Transverse colon (tissue), 4 donors: Measurements from ENCODE around the gene PRICKLE1. TPM values are rescaled to one million over a fixed set of nuclear protein-coding genes. Genes with fewer than 3 reads are reported as not detected.

Source experiments
- DNase-seq: peaks from one replicate; pipeline ENCODE4 v3.0.0-alpha.2; 2019
- H3K27ac ChIP-seq, 4 donors: fragments of 200-600 bp; sonication (generic); 2 replicates each; pipeline ENCODE4 v1.5.1; 2016 to 2018; ENCODE audit warnings: inconsistent platforms in 4 of 4
- H3K27me3 ChIP-seq: fragments of 200-600 bp; sonication (generic); 2 replicates; pipeline ENCODE4 v1.5.1; 2017; ENCODE audit warnings: inconsistent platforms
- H3K36me3 ChIP-seq, 4 donors: fragments of 200-600 bp; sonication (generic); 2 replicates each; pipeline ENCODE4 v1.5.1; 2017 to 2019; ENCODE audit warnings: inconsistent platforms in 4 of 4
- H3K4me1 ChIP-seq, 4 donors: fragments of 200-600 bp; sonication (generic); 2 replicates each; pipeline ENCODE4 v1.5.1; 2017 to 2020; ENCODE audit warnings: inconsistent platforms in 4 of 4
- H3K4me3 ChIP-seq, 4 donors: fragments of 200-600 bp; sonication (generic); 1 replicate in 1 of 4; 2 replicates in 3 of 4; pipeline versions ENCODE4 v1.5.1 to v1.6.1; 2017 to 2019; ENCODE audit warnings: inconsistent platforms in 4 of 4
- H3K9me3 ChIP-seq, 2 donors: fragments of 200-600 bp; sonication (generic); 2 replicates each; pipeline ENCODE4 v1.5.1; 2017 to 2019; ENCODE audit warnings: inconsistent platforms in 2 of 2
- CTCF ChIP-seq, 5 experiments: fragments of 200-600 bp in 3 of 5; fragments of 450-650 bp in 2 of 5; sonication (generic) in 3 of 5; IDR thresholded peaks; 1 replicate in 2 of 5; 2 replicates in 3 of 5; pipeline ENCODE4 v1.5.1; 2016 to 2017; ENCODE audit warnings: antibody characterized with exemption in 5 of 5, inconsistent platforms in 3 of 5, mild to moderate bottlenecking in 2 of 5, moderate library complexity in 1 of 5
- EP300 ChIP-seq: sonication (generic); formaldehyde crosslinking; IDR thresholded peaks from one replicate; pipeline ENCODE4 v1.6.1; 2017; ENCODE audit warnings: antibody characterized with exemption, low read depth
- POLR2A ChIP-seq: fragments of 450-650 bp; IDR thresholded peaks from one replicate; pipeline ENCODE4 v1.6.1; 2016; ENCODE audit warnings: antibody characterized with exemption, mild to moderate bottlenecking, moderate library complexity
- POLR2AphosphoS5 ChIP-seq, 3 donors: sonication (generic); formaldehyde crosslinking; IDR thresholded peaks; one replicate each; pipeline ENCODE4 v1.6.1; 2016; ENCODE audit warnings: antibody characterized with exemption in 3 of 3
- WGBS, 2 donors: methylation state at CpG; one replicate each; pipeline ENCODE4 v1.1.5; 2018; ENCODE audit warnings: low coverage in 1 of 2; 5-methylcytosine and 5-hydroxymethylcytosine counted together
- in situ Hi-C, 4 donors: fragments of 200-750 bp; cut with MboI; loops; one replicate each; pipeline versions ENCODE4 v1.15.0 to v1.15.1; 2017; ENCODE audit warnings: low sequenced_read_pairs in 3 of 4, low pct_ligation_motif_present in 1 of 4, low pct_unique_long_range_greater_than_20kb in 1 of 4
- intact Hi-C: fragments of 100-400 bp; cut with DNase I; formaldehyde crosslinking; loops from one replicate; pipeline ENCODE4 v1.15.1; 2023; ENCODE audit warnings: low total_unique reads
- total RNA-seq, 4 donors: library from RNA; depleted of rRNA; stranded (reverse); fragments of >200 nt; gene quantifications; one replicate each; pipeline ENCODE4 v1.1.0, GENCODE V29; 2016

Gene PRICKLE1
- total RNA-seq, 4 donors from 2014 or later = 1.2 to 6.4 (median 2.8) TPM

- no peaks in the 10 kb centered on the region for H3K9me3 ChIP-seq
- no peak overlapping the region for H3K27ac ChIP-seq
- no peaks in the 10 kb centered on the region for H3K36me3 ChIP-seq
- TF ChIP-seq POLR2AphosphoS5 (IDR thresholded peaks at IDR 0.05) (no peak), POLR2A (no peak), CTCF (IDR thresholded peaks at IDR 0.05) (no peak), EP300 (no peak)
- no peaks in the 10 kb centered on the region for H3K27me3 ChIP-seq
- H3K4me3 ChIP-seq = no peak overlapping the region
- intact Hi-C loops (no loop called here), in situ Hi-C loops (no loop called here)
- no peaks in the 10 kb centered on the region for H3K4me1 ChIP-seq
- WGBS, 2 donors = 86 to 88% methylated on average over 1 of the region's 1 CpG
- DNase-seq = no peak
Measured at GRCh38 chr12:42422785-42423184, 166.8 kb downstream of the PRICKLE1 start.

GRCh38 chr12:42421844-42422779, 167.4 kb downstream of the PRICKLE1 start:
- intact Hi-C loops (no loop called here), in situ Hi-C loops (no loop called here)
- Histone ChIP-seq H3K4me1 (no peaks in the 10 kb centered on the region), H3K9me3 (no peaks in the 10 kb centered on the region), H3K4me3 (no peak overlapping the region), H3K36me3 (no peaks in the 10 kb centered on the region), H3K27ac (no peak overlapping the region), H3K27me3 (no peaks in the 10 kb centered on the region)
- no peak for DNase-seq
- WGBS, 2 donors = 72 to 85% methylated on average over 3 of the region's 3 CpGs
- no peak for TF ChIP-seq POLR2AphosphoS5 (IDR thresholded peaks at IDR 0.05)
- TF ChIP-seq EP300 = no peak
- TF ChIP-seq CTCF (IDR thresholded peaks at IDR 0.05) = no peak
- no peak for TF ChIP-seq POLR2A

DNA sequence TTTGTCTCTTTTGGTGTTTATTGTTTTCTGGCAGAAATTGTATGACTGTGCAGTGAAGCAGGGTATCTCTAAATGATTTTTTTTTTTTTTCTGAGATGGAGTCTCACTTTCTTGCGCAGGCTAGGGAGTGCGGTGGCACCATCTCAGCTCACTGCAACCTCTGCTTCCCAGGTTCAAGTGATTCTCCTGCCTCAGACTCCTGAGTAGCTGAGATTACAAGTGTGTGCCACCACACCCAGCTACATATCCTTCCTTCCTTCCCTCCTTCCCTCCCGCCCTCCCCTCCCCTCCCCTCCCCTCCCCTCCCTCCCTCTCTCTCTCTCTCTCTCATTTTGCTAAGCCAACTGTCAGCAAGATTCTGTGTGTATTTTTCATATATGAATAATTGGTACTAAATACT, 169.2 kb downstream of the PRICKLE1 start:
- no peaks in the 10 kb centered on the region for H3K4me1 ChIP-seq
- intact Hi-C loops = no loop called here
- no peaks in the 10 kb centered on the region for H3K9me3 ChIP-seq
- no peak for DNase-seq
- H3K27ac ChIP-seq = no peak overlapping the region
- 84 to 100% methylated on average over 1 to 3 of the region's 3 CpGs for WGBS, 2 donors
- no peaks in the 10 kb centered on the region for H3K27me3 ChIP-seq
- no peak overlapping the region for H3K4me3 ChIP-seq
- H3K36me3 ChIP-seq = no peaks in the 10 kb centered on the region
- in situ Hi-C loops = no loop called here
- TF ChIP-seq POLR2AphosphoS5 (IDR thresholded peaks at IDR 0.05) = no peak
- TF ChIP-seq POLR2A = no peak
- no peak for TF ChIP-seq CTCF (IDR thresholded peaks at IDR 0.05)
- TF ChIP-seq EP300 = no peak

DNA sequence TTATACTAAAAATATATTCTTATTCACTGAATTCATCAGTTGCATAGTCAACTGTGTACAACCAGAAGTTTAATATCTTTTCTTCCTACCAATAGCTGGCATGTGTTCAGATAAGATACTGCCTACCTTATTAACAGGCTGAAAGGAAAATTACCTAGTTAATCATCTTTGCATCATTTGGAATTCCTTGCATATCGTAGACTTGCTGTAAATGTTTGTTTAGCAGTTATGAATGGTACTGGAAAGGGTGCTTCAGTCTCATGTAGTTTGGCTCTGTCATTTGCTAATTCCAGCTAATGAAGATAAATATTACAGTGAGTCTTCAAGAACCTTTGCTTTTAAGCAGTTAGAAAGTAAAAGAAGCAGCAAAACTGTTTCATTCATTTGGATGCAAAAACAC, 179.2 kb downstream of the PRICKLE1 start:
- H3K9me3 ChIP-seq = no peaks in the 10 kb centered on the region
- no peaks in the 10 kb centered on the region for H3K27me3 ChIP-seq
- WGBS, 2 donors = 74 to 100% methylated on average over 1 of the region's 1 CpG
- no peak overlapping the region for H3K27ac ChIP-seq
- no peak overlapping the region for H3K4me3 ChIP-seq
- in situ Hi-C loops = no loop called here
- DNase-seq = no peak
- intact Hi-C loops = no loop called here
- no peaks in the 10 kb centered on the region for H3K4me1 ChIP-seq
- TF ChIP-seq EP300 = no peak
- H3K36me3 ChIP-seq = peaks cover 0 to 5% (median 0%) of the 10 kb centered on the region in 4 donors
